Epithelial cell of umbilical artery (primary cell): Measurements from ENCODE around the gene PGRMC1. TPM values are rescaled to one million over a fixed set of nuclear protein-coding genes. Genes with fewer than 3 reads are reported as not detected.

Source experiments
- total RNA-seq: library from RNA; depleted of rRNA; stranded (reverse); fragments of >200 nt; gene quantifications from 2 replicates; pipeline ENCODE4 v1.2.3, GENCODE V29; 2014

PGRMC1 gene
- 104 and 153 TPM in 2 replicates for total RNA-seq

DNA sequence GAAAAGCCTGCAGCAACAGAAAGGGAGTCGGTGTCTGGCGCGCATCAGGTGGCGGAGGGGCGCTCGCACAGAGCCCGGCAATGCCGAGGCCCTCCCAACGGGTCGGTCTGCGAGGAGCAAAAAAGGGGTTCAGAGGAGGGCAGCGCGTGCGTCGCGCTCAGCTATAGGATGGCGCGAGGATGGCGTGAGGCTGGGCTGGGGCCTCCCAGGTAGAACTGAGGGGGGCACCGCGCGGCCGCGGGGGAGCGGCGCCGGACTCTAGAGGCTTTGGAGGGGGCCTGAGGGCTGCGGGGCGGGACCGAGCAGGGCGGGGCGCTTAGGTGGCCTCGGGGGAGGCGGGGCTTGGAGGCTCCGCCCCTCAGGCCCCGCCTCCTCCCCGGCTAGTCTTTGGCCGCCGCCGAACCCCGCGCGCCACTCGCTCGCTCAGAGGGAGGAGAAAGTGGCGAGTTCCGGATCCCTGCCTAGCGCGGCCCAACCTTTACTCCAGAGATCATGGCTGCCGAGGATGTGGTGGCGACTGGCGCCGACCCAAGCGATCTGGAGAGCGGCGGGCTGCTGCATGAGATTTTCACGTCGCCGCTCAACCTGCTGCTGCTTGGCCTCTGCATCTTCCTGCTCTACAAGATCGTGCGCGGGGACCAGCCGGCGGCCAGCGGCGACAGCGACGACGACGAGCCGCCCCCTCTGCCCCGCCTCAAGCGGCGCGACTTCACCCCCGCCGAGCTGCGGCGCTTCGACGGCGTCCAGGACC, at the start of gene PGRMC1:
TSS of gene PGRMC1 (plus strand) at position 414 of the 751 bp plus-strand sequence. CDS start at position 493, 79 bp downstream.

Other genes starting within 250 kb of the PGRMC1 start
- not detected in 2 replicates for gene CT47C1, start 163.3 kb upstream of the PGRMC1 start, total RNA-seq
- gene KIAA1210, start 108.5 kb upstream of the PGRMC1 start, total RNA-seq = not detected in 2 replicates
- gene SLC25A43, start 163.1 kb downstream of the PGRMC1 start, total RNA-seq = 10.8 and 16.2 TPM in 2 replicates
- 250 and 343 TPM in 2 replicates for gene SLC25A5, start 232.2 kb downstream of the PGRMC1 start, total RNA-seq